ENCODE measurements around the gene CTNNBIP1. TPM values are rescaled to one million over a fixed set of nuclear protein-coding genes. Genes with fewer than 3 reads are reported as not detected.

CTNNBIP1 gene
- total and polyA plus RNA-seq, 4 experiments from 2014 or later = 6.3 to 10.1 (median 9.5) TPM

DNA sequence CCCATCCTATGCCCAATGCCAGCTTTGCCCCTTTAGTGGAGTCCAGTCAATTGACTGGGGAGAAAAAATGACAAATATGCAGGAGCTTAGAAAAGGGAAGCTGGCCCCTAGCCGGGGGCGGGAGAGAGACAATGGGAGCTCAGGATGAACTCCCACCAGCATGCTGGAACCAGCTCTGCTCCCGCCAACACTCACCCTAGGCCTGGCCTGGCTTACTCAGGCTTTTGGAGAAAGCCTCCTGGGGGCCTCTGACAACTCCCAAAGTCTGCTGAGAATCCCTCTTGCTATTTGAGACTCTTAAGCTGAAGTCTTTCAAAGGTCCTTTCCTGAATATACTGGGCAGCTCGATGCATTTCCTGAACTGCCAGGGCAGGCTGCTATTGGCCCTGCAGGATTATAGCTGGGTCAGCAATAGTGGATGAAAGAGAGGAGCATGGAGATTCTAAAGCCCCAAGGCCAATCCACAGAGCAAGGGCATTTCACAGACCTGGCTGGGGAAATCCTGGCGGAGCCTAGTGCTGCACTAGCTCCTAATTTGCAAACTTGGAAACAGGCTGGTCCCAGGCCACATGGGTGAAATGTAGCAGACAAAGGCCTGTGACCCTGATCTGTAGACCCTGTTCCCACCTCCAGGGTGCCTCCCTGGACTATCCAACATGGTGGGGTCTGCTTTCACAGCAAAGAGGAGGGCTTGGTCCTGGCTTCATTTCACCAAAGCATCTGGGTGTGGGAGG lies 50.6 kb downstream of the CTNNBIP1 start:
- no peaks in the 10 kb centered on the region for H3K27me3 ChIP-seq (ENCODE audit: insufficient read depth, low read length)
- Mint-ChIP-seq H3K36me3 (peaks cover 2 to 14% of the 10 kb centered on the region in 2 donors), H3K9me3 (peaks cover 0 to under 1% (median 0%) of the 10 kb centered on the region in 8 donors), H3K4me3 (no peak overlapping the region), H3K27me3 (no peaks in the 10 kb centered on the region), H3K4me1 (no peaks in the 10 kb centered on the region), H3K27ac (no peak overlapping the region)
- H3K36me3 ChIP-seq (ENCODE audit: insufficient read depth, low read length) = no peaks in the 10 kb centered on the region
- H3K9me3 ChIP-seq (ENCODE audit: control insufficient read depth in 1 of 2, low read length in 2 of 2) = no peaks in the 10 kb centered on the region
- intact Hi-C loops (cut with micrococcal nuclease) = no loop called here
- H3K4me3 ChIP-seq (ENCODE audit: low read length in 2 of 2) = no peak overlapping the region
- CTCF ChIA-PET (ENCODE audit: partially characterized antibody) = interaction anchor here (0.5 to 1.9 kb wide), 4 partner anchors 14 to 171 kb away, joined by 3 to 7 read pairs (median 4); no protein-coding TSS in a partner anchor
- no peak for DNase-seq
- POLR2A ChIA-PET (ENCODE audit: partially characterized antibody) = no interaction called here
- H3K27ac ChIP-seq (ENCODE audit: low read depth, low read length) = no peak overlapping the region
- no peaks in the 10 kb centered on the region for H3K4me1 ChIP-seq (ENCODE audit: insufficient read depth, low read length)

DNA sequence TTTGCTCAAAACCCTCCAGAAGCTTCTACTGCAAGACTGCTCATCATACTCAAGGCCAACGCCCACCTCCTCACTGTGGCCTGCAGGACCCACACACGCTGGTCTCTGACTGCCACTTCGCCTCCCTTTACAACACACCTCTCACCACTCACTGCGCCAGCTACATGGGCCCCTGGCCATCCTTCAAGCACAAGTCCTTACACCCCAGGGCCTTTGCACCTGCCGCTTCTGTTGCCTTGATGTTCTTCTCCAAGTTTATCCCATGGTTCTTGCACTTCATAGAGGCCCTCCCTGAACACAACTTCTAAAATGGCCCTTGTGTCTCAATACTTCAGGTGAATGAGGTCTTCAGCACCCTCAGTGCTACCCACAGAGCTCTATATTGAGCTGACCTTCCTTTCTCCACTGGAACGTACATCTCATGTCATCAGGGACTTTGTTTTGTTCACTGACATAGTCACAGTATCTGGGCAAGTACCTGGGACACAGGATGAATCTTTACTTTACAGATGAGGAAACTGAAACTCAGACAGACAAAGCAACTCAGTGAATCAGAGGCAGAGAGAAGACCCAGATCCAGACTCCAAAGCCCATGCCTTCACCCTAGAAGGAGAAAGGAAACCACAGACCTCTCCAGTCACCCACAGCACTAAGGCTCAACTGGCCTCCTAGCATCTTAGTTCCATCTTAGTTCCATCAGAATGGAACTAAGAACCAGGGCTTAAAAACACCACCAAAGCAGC lies 51.6 kb downstream of the CTNNBIP1 start:
- ChIA-PET POLR2A (ENCODE audit: partially characterized antibody) (no interaction called here), CTCF (ENCODE audit: partially characterized antibody) (interaction anchor here (0.9 to 1.9 kb wide), 3 partner anchors 15 to 74 kb away, joined by 3 to 7 read pairs (median 4); no protein-coding TSS in a partner anchor)
- peaks cover 0 to 8% (median 4%) of the 10 kb centered on the region in 8 donors for H3K9me3 Mint-ChIP-seq
- H3K4me1 ChIP-seq (ENCODE audit: insufficient read depth, low read length) = no peaks in the 10 kb centered on the region
- H3K4me3 ChIP-seq (ENCODE audit: low read length in 2 of 2) = no peak overlapping the region
- no peak overlapping the region for H3K27ac ChIP-seq (ENCODE audit: low read depth, low read length)
- H3K36me3 ChIP-seq (ENCODE audit: insufficient read depth, low read length) = no peaks in the 10 kb centered on the region
- H3K9me3 ChIP-seq (ENCODE audit: control insufficient read depth in 1 of 2, low read length in 2 of 2) = no peaks in the 10 kb centered on the region
- no peaks in the 10 kb centered on the region for H3K27me3 Mint-ChIP-seq
- intact Hi-C loops (cut with micrococcal nuclease) = no loop called here
- H3K27me3 ChIP-seq (ENCODE audit: insufficient read depth, low read length) = no peaks in the 10 kb centered on the region
- H3K4me3 Mint-ChIP-seq = no peak overlapping the region
- H3K36me3 Mint-ChIP-seq = peaks cover 9 to 22% of the 10 kb centered on the region in 2 donors
- H3K27ac Mint-ChIP-seq = peak overlapping the region in 3 of 7 donors; percentile 36 to 71 (median 57)
- H3K4me1 Mint-ChIP-seq = no peaks in the 10 kb centered on the region
- DNase-seq = no peak

DNA sequence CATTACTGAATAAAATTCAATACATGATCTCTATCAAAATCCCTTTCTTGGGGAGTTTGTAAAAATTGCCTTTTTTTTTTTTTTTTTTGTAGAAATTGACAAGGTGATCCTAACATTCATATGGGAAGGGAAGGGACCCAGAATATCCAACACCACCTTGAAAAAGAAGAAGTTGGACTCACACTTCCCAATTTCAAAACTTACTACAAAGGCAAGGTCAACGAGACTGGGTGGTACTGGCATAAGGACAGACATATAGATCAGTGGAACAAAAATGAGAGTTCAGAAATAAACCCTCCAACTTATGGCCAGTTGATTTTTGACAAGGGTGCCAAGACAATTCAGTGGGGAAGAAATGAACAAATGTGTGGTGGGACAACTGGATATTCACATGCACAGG lies 54.9 kb downstream of the CTNNBIP1 start:
- no peaks in the 10 kb centered on the region for H3K4me1 Mint-ChIP-seq
- CTCF ChIA-PET (ENCODE audit: partially characterized antibody) = no interaction called here
- H3K27ac Mint-ChIP-seq = no peak overlapping the region
- DNase-seq = no peak
- H3K4me1 ChIP-seq (ENCODE audit: insufficient read depth, low read length) = no peaks in the 10 kb centered on the region
- no peak overlapping the region for H3K4me3 Mint-ChIP-seq
- H3K9me3 ChIP-seq (ENCODE audit: control insufficient read depth in 1 of 2, low read length in 2 of 2) = no peaks in the 10 kb centered on the region
- no peak overlapping the region for H3K27ac ChIP-seq (ENCODE audit: low read depth, low read length)
- intact Hi-C loops (cut with micrococcal nuclease) = no loop called here
- H3K27me3 ChIP-seq (ENCODE audit: insufficient read depth, low read length) = no peaks in the 10 kb centered on the region
- no peak overlapping the region for H3K4me3 ChIP-seq (ENCODE audit: low read length in 2 of 2)
- no peaks in the 10 kb centered on the region for H3K36me3 ChIP-seq (ENCODE audit: insufficient read depth, low read length)
- H3K27me3 Mint-ChIP-seq = no peaks in the 10 kb centered on the region
- POLR2A ChIA-PET (ENCODE audit: partially characterized antibody) = no interaction called here
- peaks cover 0 to 9% (median 5%) of the 10 kb centered on the region in 8 donors for H3K9me3 Mint-ChIP-seq
- peaks cover 9 to 23% of the 10 kb centered on the region in 2 donors for H3K36me3 Mint-ChIP-seq

DNA sequence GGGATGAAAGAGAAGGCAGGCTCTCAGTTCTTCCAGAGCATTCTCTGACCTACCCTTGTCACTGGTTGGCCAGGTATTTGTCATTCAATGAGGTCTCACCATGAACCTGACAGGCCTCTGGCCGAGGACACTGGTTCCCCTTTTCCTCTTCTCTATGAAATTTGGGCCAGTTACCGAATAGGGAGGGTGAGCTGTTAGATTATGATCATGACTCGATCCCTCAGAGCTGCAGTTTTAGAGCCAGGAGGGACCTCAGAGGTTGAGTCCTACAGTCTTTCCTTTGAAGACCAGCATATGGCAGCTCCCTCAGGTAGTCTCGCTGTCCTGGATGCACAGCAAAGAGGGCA lies 56.8 kb downstream of the CTNNBIP1 start:
- H3K27ac ChIP-seq (ENCODE audit: low read depth, low read length) = no peak overlapping the region
- no peaks in the 10 kb centered on the region for H3K4me1 ChIP-seq (ENCODE audit: insufficient read depth, low read length)
- Mint-ChIP-seq H3K4me3 (no peak overlapping the region), H3K27ac (no peak overlapping the region), H3K27me3 (no peaks in the 10 kb centered on the region), H3K36me3 (peaks cover 9 to 20% of the 10 kb centered on the region in 2 donors), H3K9me3 (peaks cover 0 to 9% (median 5%) of the 10 kb centered on the region in 8 donors), H3K4me1 (peaks cover 0 to 2% (median 0%) of the 10 kb centered on the region in 4 donors)
- no peak for DNase-seq
- no peaks in the 10 kb centered on the region for H3K27me3 ChIP-seq (ENCODE audit: insufficient read depth, low read length)
- no peaks in the 10 kb centered on the region for H3K9me3 ChIP-seq (ENCODE audit: control insufficient read depth in 1 of 2, low read length in 2 of 2)
- intact Hi-C loops (cut with micrococcal nuclease) = no loop called here
- no peaks in the 10 kb centered on the region for H3K36me3 ChIP-seq (ENCODE audit: insufficient read depth, low read length)
- H3K4me3 ChIP-seq (ENCODE audit: low read length in 2 of 2) = no peak overlapping the region
- ChIA-PET CTCF (ENCODE audit: partially characterized antibody) (interaction anchor here (1.3 to 1.9 kb wide), 2 partner anchors 66 to 69 kb away, joined by 3 to 6 read pairs; no protein-coding TSS in a partner anchor), POLR2A (ENCODE audit: partially characterized antibody) (interaction anchor here (0.5 kb wide), 1 partner anchor 637 kb away, joined by 3 read pairs; no protein-coding TSS in a partner anchor)

DNA sequence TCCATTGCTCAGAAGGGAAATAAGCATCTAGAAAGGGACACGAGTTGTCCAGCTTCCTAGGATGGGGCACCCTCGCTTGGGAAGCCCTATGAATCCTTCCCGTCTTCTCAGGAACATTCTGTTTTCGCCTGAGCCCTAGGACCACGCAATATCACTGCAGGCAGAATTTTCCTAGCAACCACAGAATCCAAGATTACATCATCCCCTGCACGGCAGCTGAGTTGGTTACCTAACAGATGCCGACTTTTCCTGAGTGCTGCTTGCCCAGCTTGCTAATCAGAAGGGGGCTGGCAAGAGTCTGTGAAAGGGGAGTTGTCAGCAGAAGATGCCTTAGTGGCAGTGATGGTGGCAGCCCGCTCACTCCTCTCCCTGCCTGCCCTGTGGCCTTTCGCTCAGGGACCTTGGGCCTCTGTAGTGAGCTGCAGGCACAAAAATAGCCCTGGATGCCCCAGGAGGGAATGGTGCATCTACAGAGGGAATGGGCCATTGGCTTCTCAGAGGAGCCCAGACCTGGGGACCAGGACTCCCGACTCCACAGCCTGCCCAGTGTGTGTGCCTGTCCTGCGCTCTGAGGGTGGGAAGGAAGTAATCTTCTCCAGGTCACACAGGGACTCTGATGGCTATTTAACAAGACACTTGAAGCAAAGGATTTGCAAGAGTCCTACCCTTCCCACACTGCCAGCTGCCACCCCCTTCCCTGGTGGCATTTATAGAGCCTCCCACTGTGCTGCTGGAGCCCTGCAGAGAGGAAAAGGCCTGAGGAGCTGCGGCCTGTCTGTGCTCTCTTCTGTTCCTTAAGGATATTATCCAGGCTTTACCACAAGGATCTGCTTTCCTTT lies 57.4 kb downstream of the CTNNBIP1 start:
- no peaks in the 10 kb centered on the region for H3K27me3 Mint-ChIP-seq
- H3K9me3 Mint-ChIP-seq = peaks cover 0 to 9% (median 5%) of the 10 kb centered on the region in 8 donors
- ChIA-PET CTCF (ENCODE audit: partially characterized antibody) (interaction anchor here (1.3 to 1.9 kb wide), 2 partner anchors 66 to 68 kb away, joined by 3 to 6 read pairs; no protein-coding TSS in a partner anchor), POLR2A (ENCODE audit: partially characterized antibody) (interaction anchor here (0.5 kb wide), 1 partner anchor 637 kb away, joined by 3 read pairs; no protein-coding TSS in a partner anchor)
- Histone ChIP-seq H3K4me3 (ENCODE audit: low read length in 2 of 2) (no peak overlapping the region), H3K27ac (ENCODE audit: low read depth, low read length) (no peak overlapping the region), H3K36me3 (ENCODE audit: insufficient read depth, low read length) (no peaks in the 10 kb centered on the region), H3K9me3 (ENCODE audit: control insufficient read depth in 1 of 2, low read length in 2 of 2) (no peaks in the 10 kb centered on the region), H3K4me1 (ENCODE audit: insufficient read depth, low read length) (no peaks in the 10 kb centered on the region), H3K27me3 (ENCODE audit: insufficient read depth, low read length) (no peaks in the 10 kb centered on the region)
- H3K36me3 Mint-ChIP-seq = peaks cover 9 to 14% of the 10 kb centered on the region in 2 donors
- peak overlapping the region in 1 of 7 donors; percentile 57 for H3K27ac Mint-ChIP-seq
- H3K4me3 Mint-ChIP-seq = no peak overlapping the region
- DNase-seq = no peak
- H3K4me1 Mint-ChIP-seq = peaks cover 0 to 2% (median 0%) of the 10 kb centered on the region in 4 donors
- intact Hi-C loops (cut with micrococcal nuclease) = no loop called here

DNA sequence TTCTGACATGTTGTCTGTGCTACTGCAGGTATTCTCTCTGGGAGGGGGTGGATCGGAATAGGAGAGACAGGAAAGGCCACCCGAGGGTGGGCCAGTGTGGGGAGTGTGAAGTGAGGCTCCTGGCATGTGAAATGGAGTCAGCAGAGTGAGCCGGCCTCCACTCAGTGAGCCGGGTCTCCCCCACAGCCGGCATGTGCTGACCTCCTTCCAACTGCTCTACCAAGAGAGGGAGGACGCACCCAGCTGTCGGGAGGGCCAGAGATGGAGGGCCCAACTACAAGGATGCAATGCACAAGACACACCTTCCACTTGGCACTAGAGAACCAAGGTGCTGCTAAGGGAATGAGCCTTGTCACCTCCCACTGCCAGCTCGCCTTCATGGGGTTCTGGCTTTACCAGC lies 58.1 kb downstream of the CTNNBIP1 start:
- Histone ChIP-seq H3K4me1 (ENCODE audit: insufficient read depth, low read length) (no peaks in the 10 kb centered on the region), H3K27ac (ENCODE audit: low read depth, low read length) (no peak overlapping the region), H3K36me3 (ENCODE audit: insufficient read depth, low read length) (no peaks in the 10 kb centered on the region), H3K9me3 (ENCODE audit: control insufficient read depth in 1 of 2, low read length in 2 of 2) (no peaks in the 10 kb centered on the region), H3K4me3 (ENCODE audit: low read length in 2 of 2) (no peak overlapping the region), H3K27me3 (ENCODE audit: insufficient read depth, low read length) (no peaks in the 10 kb centered on the region)
- peaks cover 0 to 2% (median 0%) of the 10 kb centered on the region in 4 donors for H3K4me1 Mint-ChIP-seq
- peaks cover 0 to 9% (median 5%) of the 10 kb centered on the region in 8 donors for H3K9me3 Mint-ChIP-seq
- intact Hi-C loops (cut with micrococcal nuclease) = no loop called here
- no peak for DNase-seq
- peak overlapping the region in 1 of 7 donors; percentile 57 for H3K27ac Mint-ChIP-seq
- H3K27me3 Mint-ChIP-seq = no peaks in the 10 kb centered on the region
- no peak overlapping the region for H3K4me3 Mint-ChIP-seq
- ChIA-PET POLR2A (ENCODE audit: partially characterized antibody) (no interaction called here), CTCF (ENCODE audit: partially characterized antibody) (no interaction called here)
- H3K36me3 Mint-ChIP-seq = peaks cover 9 to 14% of the 10 kb centered on the region in 2 donors
